ENCODE data around the gene UBA6.

Gene UBA6

GRCh38 chr4:67570537-67570936 is 130.4 kb downstream of the UBA6 start:
- H3K4me3 ChIP-seq (ENCODE audit: low read depth, low read length): no peak overlapping the region
- no peak for TF ChIP-seq CTCF (IDR thresholded peaks at IDR 0.05; ENCODE audit: low read depth, low read length)

- H3K4me3 ChIP-seq (ENCODE audit: low read depth, low read length): no peak overlapping the region
- TF ChIP-seq CTCF (IDR thresholded peaks at IDR 0.05; ENCODE audit: low read depth, low read length): no peak
Observed at GRCh38 chr4:67568820-67569219, 132.1 kb downstream of the UBA6 start.

- TF ChIP-seq CTCF (IDR thresholded peaks at IDR 0.05; ENCODE audit: low read depth, low read length): no peak
- H3K4me3 ChIP-seq (ENCODE audit: low read depth, low read length): no peak overlapping the region
Observed at GRCh38 chr4:67566335-67566734, 134.6 kb downstream of the UBA6 start.

GRCh38 chr4:67565284-67565683 is 135.7 kb downstream of the UBA6 start:
- H3K4me3 ChIP-seq (ENCODE audit: low read depth, low read length): no peak overlapping the region
- TF ChIP-seq CTCF (IDR thresholded peaks at IDR 0.05; ENCODE audit: low read depth, low read length): no peak
